Measurements from ENCODE around the gene RBX1.

The RBX1 gene

DNA sequence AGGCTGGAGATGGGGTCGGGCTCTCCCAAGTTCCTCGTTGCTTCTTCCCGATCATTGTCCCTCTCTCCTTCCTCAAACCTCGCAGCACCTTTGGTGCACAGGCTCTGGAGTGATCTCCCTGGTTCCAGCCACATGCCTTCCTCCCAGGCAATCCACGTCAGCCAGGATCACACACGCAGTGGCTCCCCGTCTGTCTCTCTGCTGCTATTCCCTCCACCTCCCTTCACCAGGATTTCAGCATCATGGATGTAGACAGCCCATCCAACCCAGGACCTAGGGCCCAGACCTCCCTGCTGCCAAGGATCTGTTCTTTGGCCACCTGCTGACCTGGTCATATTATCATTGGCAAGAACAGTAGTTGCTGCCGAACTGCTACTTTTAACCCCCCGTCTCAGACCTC is 40.1 kb downstream of the RBX1 start:
- no CpG with 5 or more reads among the region's 9 CpGs for WGBS (ENCODE audit: extremely low coverage, insufficient coverage, insufficient read length)
- Histone ChIP-seq H2BK120ac (ENCODE audit: insufficient read depth, low read length, poor library complexity) (no peak overlapping the region), H3K4me1 (ENCODE audit: control insufficient read depth in 1 of 2, insufficient read depth in 2 of 2, low read length in 2 of 2) (peaks cover 0 to under 1% of the 10 kb centered on the region in 2 experiments), H3K4me2 (ENCODE audit: low read length) (no peak overlapping the region), H3K9me3 (ENCODE audit: insufficient read depth, low read depth, low read length) (no peaks in the 10 kb centered on the region), H2BK5ac (ENCODE audit: low read depth, low read length, poor library complexity) (no peak overlapping the region), H4K91ac (ENCODE audit: low read depth, low read length) (no peak overlapping the region), H4K8ac (ENCODE audit: low read depth, low read length) (no peak overlapping the region), H2AK5ac (ENCODE audit: low read length) (no peak overlapping the region), H2AFZ (ENCODE audit: insufficient read depth, low read length, poor library complexity) (no peak overlapping the region), H3K27ac (ENCODE audit: low read depth, low read length) (no peak overlapping the region), H4K12ac (ENCODE audit: low read depth, low read length) (no peak overlapping the region), H3K9ac (ENCODE audit: low read length) (no peak overlapping the region), H3K23ac (ENCODE audit: low read length) (no peak overlapping the region), H3K36me3 (ENCODE audit: control insufficient read depth in 1 of 2, insufficient read depth in 2 of 2, low read length in 2 of 2) (no peaks in the 10 kb centered on the region), H3K4ac (ENCODE audit: low read depth, low read length) (no peak overlapping the region), H3K27me3 (ENCODE audit: insufficient read depth, low read length) (no peaks in the 10 kb centered on the region), H3K14ac (ENCODE audit: low read length) (no peak overlapping the region), H3K18ac (ENCODE audit: low read length) (no peak overlapping the region), H3K4me3 (ENCODE audit: low read depth, low read length) (no peak overlapping the region), H3K79me1 (ENCODE audit: low read length) (no peaks in the 10 kb centered on the region), H3K79me2 (ENCODE audit: control insufficient read depth, insufficient read depth, low read length, poor library complexity) (no peaks in the 10 kb centered on the region), H2BK12ac (ENCODE audit: low read length) (no peak overlapping the region)
- DNase-seq = no peak

DNA sequence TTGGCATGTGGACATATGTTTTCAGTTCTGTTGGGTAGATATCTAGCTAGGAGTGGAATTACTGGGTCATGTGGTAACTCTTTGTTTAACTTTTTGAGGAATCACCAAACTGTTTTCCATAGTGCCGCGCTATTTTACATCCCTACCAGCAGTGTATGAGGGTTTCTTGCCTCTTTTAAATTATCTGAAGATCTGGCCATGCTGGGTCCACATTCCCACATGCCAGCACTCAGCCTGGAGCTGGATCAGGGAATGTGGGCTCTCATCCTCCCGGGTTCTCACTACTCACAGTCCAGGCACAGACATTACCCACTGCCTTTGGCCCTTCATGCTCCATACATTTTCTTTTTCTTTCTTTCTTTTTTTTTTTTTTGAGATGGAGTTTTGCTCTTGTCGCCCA is 44.6 kb downstream of the RBX1 start:
- H3K9me3 ChIP-seq (ENCODE audit: insufficient read depth, low read depth, low read length) = no peaks in the 10 kb centered on the region
- H4K91ac ChIP-seq (ENCODE audit: low read depth, low read length) = no peak overlapping the region
- no peaks in the 10 kb centered on the region for H3K36me3 ChIP-seq (ENCODE audit: control insufficient read depth in 1 of 2, insufficient read depth in 2 of 2, low read length in 2 of 2)
- H3K79me1 ChIP-seq (ENCODE audit: low read length) = peaks cover 5% of the 10 kb centered on the region
- peak; percentile 94 to 97 for DNase-seq
- no peak overlapping the region for H2AFZ ChIP-seq (ENCODE audit: insufficient read depth, low read length, poor library complexity)
- H3K4me2 ChIP-seq (ENCODE audit: low read length) = no peak overlapping the region
- no peak overlapping the region for H3K18ac ChIP-seq (ENCODE audit: low read length)
- no peak overlapping the region for H3K23ac ChIP-seq (ENCODE audit: low read length)
- no peak overlapping the region for H2AK5ac ChIP-seq (ENCODE audit: low read length)
- H3K14ac ChIP-seq (ENCODE audit: low read length) = no peak overlapping the region
- H3K9ac ChIP-seq (ENCODE audit: low read length) = no peak overlapping the region
- H3K27ac ChIP-seq (ENCODE audit: low read depth, low read length) = no peak overlapping the region
- no peak overlapping the region for H2BK12ac ChIP-seq (ENCODE audit: low read length)
- no peak overlapping the region for H4K12ac ChIP-seq (ENCODE audit: low read depth, low read length)
- no peak overlapping the region for H2BK5ac ChIP-seq (ENCODE audit: low read depth, low read length, poor library complexity)
- H3K27me3 ChIP-seq (ENCODE audit: insufficient read depth, low read length) = no peaks in the 10 kb centered on the region
- no peak overlapping the region for H3K4ac ChIP-seq (ENCODE audit: low read depth, low read length)
- no peak overlapping the region for H4K8ac ChIP-seq (ENCODE audit: low read depth, low read length)
- H2BK120ac ChIP-seq (ENCODE audit: insufficient read depth, low read length, poor library complexity) = no peak overlapping the region
- WGBS (ENCODE audit: extremely low coverage, insufficient coverage, insufficient read length) = no CpG with 5 or more reads among the region's 4 CpGs
- H3K4me3 ChIP-seq (ENCODE audit: low read depth, low read length) = no peak overlapping the region
- H3K4me1 ChIP-seq (ENCODE audit: control insufficient read depth in 1 of 2, insufficient read depth in 2 of 2, low read length in 2 of 2) = peaks cover under 1 to 5% of the 10 kb centered on the region in 2 experiments
- H3K79me2 ChIP-seq (ENCODE audit: control insufficient read depth, insufficient read depth, low read length, poor library complexity) = no peaks in the 10 kb centered on the region

DNA sequence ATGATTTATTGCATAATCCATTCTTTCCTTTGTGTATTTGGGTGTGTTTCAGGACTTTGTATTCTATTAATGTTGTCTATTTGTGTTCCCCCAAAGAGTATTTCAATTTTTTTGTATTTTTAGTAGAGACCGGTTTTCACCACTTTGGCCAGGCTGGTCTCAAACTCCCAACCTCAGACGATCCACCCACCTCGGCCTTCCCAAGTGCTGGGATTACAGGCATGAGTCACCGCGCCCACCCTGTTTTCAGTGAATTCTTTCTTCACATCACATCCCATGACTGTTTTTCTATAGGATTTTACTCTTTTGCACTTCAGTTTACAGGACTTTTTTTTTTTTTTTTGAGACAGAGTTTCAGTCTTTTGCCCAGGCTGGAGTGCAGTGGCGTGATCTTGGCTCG is 46.3 kb downstream of the RBX1 start:
- H2AK5ac ChIP-seq (ENCODE audit: low read length) = no peak overlapping the region
- H3K79me1 ChIP-seq (ENCODE audit: low read length) = peaks cover 13% of the 10 kb centered on the region
- no peak overlapping the region for H3K27ac ChIP-seq (ENCODE audit: low read depth, low read length)
- no peak overlapping the region for H3K18ac ChIP-seq (ENCODE audit: low read length)
- no peak overlapping the region for H3K14ac ChIP-seq (ENCODE audit: low read length)
- H3K36me3 ChIP-seq (ENCODE audit: control insufficient read depth in 1 of 2, insufficient read depth in 2 of 2, low read length in 2 of 2) = no peaks in the 10 kb centered on the region
- no peaks in the 10 kb centered on the region for H3K9me3 ChIP-seq (ENCODE audit: insufficient read depth, low read depth, low read length)
- no peak overlapping the region for H2BK120ac ChIP-seq (ENCODE audit: insufficient read depth, low read length, poor library complexity)
- H3K27me3 ChIP-seq (ENCODE audit: insufficient read depth, low read length) = no peaks in the 10 kb centered on the region
- H4K91ac ChIP-seq (ENCODE audit: low read depth, low read length) = no peak overlapping the region
- H4K12ac ChIP-seq (ENCODE audit: low read depth, low read length) = no peak overlapping the region
- no peaks in the 10 kb centered on the region for H3K79me2 ChIP-seq (ENCODE audit: control insufficient read depth, insufficient read depth, low read length, poor library complexity)
- H3K23ac ChIP-seq (ENCODE audit: low read length) = no peak overlapping the region
- H4K8ac ChIP-seq (ENCODE audit: low read depth, low read length) = no peak overlapping the region
- no peak overlapping the region for H3K4ac ChIP-seq (ENCODE audit: low read depth, low read length)
- no peak for DNase-seq
- no peak overlapping the region for H3K4me3 ChIP-seq (ENCODE audit: low read depth, low read length)
- H3K9ac ChIP-seq (ENCODE audit: low read length) = no peak overlapping the region
- H3K4me1 ChIP-seq (ENCODE audit: control insufficient read depth in 1 of 2, insufficient read depth in 2 of 2, low read length in 2 of 2) = peaks cover 4 to 9% of the 10 kb centered on the region in 2 experiments
- H3K4me2 ChIP-seq (ENCODE audit: low read length) = no peak overlapping the region
- no peak overlapping the region for H2BK5ac ChIP-seq (ENCODE audit: low read depth, low read length, poor library complexity)
- H2BK12ac ChIP-seq (ENCODE audit: low read length) = no peak overlapping the region
- WGBS (ENCODE audit: extremely low coverage, insufficient coverage, insufficient read length) = no CpG with 5 or more reads among the region's 7 CpGs
- no peak overlapping the region for H2AFZ ChIP-seq (ENCODE audit: insufficient read depth, low read length, poor library complexity)

DNA sequence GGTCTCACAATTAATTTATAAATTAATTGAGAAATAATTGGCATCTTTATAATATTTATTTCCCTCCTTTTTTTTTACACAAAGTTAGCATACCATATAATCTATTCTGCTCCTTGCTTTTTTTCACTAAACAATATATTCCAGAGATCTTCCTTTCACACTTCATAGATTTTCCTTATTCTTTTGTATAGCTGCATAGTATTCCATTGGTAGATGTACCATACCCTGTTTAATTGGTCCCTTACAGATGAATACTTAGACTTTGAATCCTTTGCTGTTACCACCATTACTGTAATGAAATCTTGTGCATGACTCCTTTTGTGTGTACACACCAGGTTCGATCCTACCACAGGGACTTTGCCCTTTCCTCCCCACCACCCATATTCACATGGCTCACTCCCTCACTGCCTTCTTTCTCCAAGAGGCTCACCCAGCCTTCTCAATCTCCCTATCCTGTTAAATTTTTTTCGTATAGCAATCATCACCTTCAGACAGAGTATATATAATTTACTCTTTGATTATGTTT is 48.9 kb downstream of the RBX1 start:
- no peak overlapping the region for H3K4me2 ChIP-seq (ENCODE audit: low read length)
- H2BK120ac ChIP-seq (ENCODE audit: insufficient read depth, low read length, poor library complexity) = no peak overlapping the region
- H3K18ac ChIP-seq (ENCODE audit: low read length) = no peak overlapping the region
- no peak overlapping the region for H3K9ac ChIP-seq (ENCODE audit: low read length)
- H3K79me2 ChIP-seq (ENCODE audit: control insufficient read depth, insufficient read depth, low read length, poor library complexity) = no peaks in the 10 kb centered on the region
- H2BK12ac ChIP-seq (ENCODE audit: low read length) = peak overlapping the region; percentile 44
- peak overlapping the region; percentile 48 for H3K4me3 ChIP-seq (ENCODE audit: low read depth, low read length)
- no peak overlapping the region for H2AFZ ChIP-seq (ENCODE audit: insufficient read depth, low read length, poor library complexity)
- peak overlapping the region; percentile 76 for H3K27ac ChIP-seq (ENCODE audit: low read depth, low read length)
- H3K14ac ChIP-seq (ENCODE audit: low read length) = no peak overlapping the region
- H3K27me3 ChIP-seq (ENCODE audit: insufficient read depth, low read length) = no peaks in the 10 kb centered on the region
- H2BK5ac ChIP-seq (ENCODE audit: low read depth, low read length, poor library complexity) = no peak overlapping the region
- H4K12ac ChIP-seq (ENCODE audit: low read depth, low read length) = no peak overlapping the region
- H3K4ac ChIP-seq (ENCODE audit: low read depth, low read length) = no peak overlapping the region
- no peaks in the 10 kb centered on the region for H3K9me3 ChIP-seq (ENCODE audit: insufficient read depth, low read depth, low read length)
- peak overlapping the region; percentile 21 for H2AK5ac ChIP-seq (ENCODE audit: low read length)
- peak in 1 of 2 donors; percentile 33 for DNase-seq
- no peaks in the 10 kb centered on the region for H3K36me3 ChIP-seq (ENCODE audit: control insufficient read depth in 1 of 2, insufficient read depth in 2 of 2, low read length in 2 of 2)
- WGBS (ENCODE audit: extremely low coverage, insufficient coverage, insufficient read length) = no CpG with 5 or more reads among the region's 2 CpGs
- no peak overlapping the region for H4K8ac ChIP-seq (ENCODE audit: low read depth, low read length)
- H3K79me1 ChIP-seq (ENCODE audit: low read length) = peaks cover 27% of the 10 kb centered on the region
- H4K91ac ChIP-seq (ENCODE audit: low read depth, low read length) = no peak overlapping the region
- H3K23ac ChIP-seq (ENCODE audit: low read length) = peak overlapping the region; percentile 92
- H3K4me1 ChIP-seq (ENCODE audit: control insufficient read depth in 1 of 2, insufficient read depth in 2 of 2, low read length in 2 of 2) = peaks cover 8 to 17% of the 10 kb centered on the region in 2 experiments
